NOMO-1 (cell line): Measurements from ENCODE around the gene FCHSD2.
A peak's percentile ranks its signal among the peaks of the same experiment; 100 is the strongest.
"Not testable (repeated sequence)": the region's sequence is repeated elsewhere in the genome, so short reads cannot be mapped to it uniquely, and the experiment has no call there.

Experiments
- DNase-seq, 2 experiments: peaks; one replicate each; lab custom pipeline; 2025; ENCODE audit not compliant: unreplicated experiment in 2 of 2; lab: John Stamatoyannopoulos, UW

FCHSD2 gene

DNA sequence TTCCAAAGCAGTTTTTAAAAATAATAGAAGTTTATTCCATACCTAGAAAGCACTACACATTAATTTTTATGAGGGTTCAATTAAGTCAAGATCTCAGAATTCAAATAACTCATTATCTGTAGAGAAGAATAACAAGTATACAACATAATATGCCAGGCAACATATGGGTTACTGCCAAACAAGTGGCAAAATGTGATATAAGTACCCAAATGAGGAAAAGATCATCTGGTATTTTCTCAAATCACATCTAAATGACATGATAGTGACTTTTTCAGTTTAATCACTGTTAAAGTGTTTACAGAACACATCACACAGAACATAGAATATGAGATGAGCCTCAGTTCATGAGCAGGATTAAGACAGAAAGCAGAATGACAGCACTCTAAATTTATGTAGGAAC lies 123.3 kb downstream of the FCHSD2 start:
- no peak for DNase-seq

GRCh38 chr11:73017024-73017751 lies 124.9 kb downstream of the FCHSD2 start:
- no peak for DNase-seq

- DNase-seq, result no peak
Observed at GRCh38 chr11:73013021-73013420, 129.1 kb downstream of the FCHSD2 start.

- DNase-seq, result no peak
Observed at GRCh38 chr11:73012121-73012863, 129.8 kb downstream of the FCHSD2 start.

DNA sequence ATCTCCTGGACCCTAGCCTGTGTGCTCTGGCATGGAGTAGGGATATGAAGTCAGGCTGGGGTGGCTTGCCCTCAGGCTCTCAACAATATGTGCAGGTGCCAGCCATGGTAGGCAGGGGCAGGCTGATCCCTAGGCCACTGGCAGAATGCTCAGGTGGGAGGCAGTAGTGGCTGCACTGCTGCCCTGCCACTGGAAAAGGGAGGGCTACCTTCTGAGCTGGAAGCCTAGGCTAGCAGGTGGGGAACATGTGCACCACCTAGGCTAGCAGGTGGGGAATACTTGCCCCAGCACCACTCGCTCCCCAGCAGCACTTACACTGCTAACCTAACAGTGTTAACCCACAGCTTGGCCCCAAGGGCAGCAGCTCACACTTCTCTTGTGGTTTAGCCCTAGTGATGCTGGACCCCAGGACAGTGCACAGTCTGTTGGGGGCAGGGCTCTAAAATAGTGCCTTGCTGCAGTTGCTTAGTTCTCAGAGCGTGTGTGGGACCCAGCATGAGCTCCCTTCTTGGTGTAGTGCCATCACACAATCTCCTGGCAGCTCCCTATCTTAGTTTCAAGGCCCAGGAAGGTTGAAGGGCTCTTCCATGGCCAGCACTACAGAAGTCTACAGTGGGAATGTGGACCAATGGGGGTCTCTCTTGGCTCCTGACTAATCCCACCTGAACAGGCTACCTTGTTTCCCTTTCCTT lies 130.8 kb downstream of the FCHSD2 start:
- no peak for DNase-seq

DNA sequence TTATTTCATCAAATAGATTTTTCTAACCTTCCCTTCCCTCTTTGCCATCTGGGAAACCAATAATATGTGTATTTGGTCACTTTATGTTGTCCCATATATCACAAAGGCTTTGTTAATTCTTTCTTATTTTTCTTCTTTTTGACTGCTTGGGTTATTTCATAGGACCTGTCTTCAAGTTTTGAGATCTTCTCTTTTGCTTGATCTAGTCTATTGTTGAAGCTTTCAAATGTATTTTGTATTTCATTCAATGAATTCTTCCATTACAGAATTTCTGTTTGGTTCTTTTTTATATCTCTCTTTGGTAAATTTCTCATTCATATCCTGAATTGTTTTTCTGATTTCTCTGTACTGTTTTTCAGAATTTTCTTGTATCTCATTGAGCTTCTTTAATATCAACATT lies 132.1 kb downstream of the FCHSD2 start:
- DNase-seq, result no peak

DNA sequence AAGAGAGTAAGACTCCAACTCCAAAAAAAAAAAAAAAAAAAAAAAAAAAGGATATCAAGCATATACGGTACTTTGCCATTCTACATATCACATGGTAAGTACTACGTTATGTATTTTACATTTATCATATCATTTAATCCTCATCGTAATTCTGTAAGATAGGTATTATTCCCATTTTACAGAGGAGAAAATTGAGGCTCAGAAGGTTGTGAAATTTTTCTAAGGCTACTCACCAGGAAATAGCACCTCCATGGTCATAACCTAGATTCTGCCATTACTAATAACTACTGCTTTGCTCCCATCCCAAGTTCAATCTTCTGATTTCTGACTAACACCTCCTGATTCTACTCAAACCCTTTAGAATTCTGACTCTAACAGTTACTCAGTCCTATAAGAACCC lies 138.0 kb downstream of the FCHSD2 start:
- DNase-seq, result no peak

DNA sequence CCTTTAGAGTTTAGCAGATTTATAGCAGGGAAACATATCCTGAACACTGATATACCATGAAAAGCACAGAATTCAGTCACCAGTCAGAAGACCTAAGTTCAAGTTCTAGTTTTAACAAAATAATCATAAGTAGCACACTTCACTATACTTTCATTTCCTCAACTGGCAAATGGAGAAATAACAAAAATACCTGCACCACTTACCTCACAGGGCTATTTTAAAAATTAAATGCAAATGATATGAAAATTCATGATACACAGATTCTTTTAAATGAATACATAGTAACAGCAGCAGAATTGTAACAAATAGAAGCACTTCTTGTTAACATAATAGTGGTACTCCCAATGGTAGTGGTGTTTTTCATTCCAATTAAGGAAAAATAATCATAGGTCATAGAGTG lies 139.0 kb downstream of the FCHSD2 start:
- no peak for DNase-seq

DNA sequence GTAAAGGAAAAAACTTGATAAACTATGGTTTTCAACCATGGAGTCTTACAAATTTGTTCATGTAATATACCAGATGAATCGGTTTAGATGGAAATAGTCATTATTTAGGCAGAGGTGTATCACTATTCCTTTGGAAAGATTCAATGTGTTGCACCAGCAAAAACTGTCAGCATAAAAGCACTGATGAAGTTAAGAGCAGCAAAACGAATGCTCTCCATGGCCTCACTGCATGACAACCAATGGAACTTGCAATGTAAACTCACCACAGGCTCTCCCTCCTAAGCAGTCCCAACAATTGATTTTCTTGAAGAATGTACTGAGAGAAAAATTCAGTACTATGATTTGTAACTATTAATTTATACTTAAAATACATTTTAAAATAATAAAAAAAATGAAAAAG lies 139.9 kb downstream of the FCHSD2 start:
- no peak for DNase-seq

- no peak for DNase-seq
Observed at GRCh38 chr11:73001615-73002014, 140.5 kb downstream of the FCHSD2 start.

- no peak for DNase-seq
Observed at GRCh38 chr11:72998676-72999075, 143.4 kb downstream of the FCHSD2 start.

DNA sequence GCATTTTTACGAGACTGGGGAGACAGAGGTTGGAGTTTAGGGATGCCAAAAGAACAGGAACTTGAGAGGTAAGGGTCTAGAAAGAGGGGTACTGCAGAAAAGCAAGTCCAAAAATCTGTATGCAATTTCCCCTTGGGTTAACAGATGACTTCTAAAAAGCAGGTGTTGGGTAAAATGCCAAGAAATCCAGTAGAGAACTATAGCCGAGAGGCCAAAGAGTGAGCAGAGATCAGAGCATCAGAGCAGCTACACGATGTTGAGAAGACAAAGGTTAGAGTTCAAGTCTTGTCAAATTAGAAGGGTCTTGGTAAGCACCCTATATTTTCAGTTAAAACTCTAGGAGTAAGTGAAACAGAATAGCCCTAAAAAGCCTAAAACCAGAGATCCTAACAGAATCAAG lies 145.2 kb downstream of the FCHSD2 start:
- no peak for DNase-seq

DNA sequence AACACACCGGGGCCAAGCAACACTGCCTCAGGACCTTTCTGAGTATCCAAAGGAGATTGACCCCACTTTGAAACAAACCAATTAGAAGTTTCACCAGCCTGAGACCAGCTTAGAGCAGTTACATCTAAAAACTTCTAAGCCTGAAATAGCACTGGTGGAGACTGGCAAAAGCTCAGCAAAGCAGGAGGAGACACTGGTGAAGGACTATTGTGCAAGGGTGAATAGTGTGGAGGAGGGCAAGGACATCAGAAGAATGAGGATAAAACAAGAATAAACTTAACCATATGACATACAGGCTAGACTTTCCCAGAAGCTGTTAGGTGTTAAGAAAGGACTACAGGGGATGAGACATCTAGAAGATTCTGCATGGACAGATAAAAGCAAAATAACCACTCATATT lies 152.4 kb downstream of the FCHSD2 start:
- no peak for DNase-seq

DNA sequence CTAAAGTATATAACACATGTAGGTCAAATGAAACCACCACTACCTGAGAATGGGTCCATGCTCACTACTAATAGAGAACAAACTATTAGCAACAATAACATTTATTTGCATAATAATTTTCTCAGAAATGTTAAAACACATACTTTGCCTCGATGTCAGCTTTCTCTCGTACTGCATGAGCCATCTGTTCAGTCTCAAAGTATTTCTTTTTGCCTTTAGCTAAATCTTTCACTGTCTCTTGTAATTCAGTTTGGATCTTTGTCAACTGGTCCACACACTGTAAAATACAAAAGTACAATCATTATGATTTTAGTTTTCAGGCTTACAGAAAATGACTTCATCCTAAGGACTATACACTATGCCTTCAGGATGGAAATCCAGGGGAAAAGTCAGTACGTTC lies 153.3 kb downstream of the FCHSD2 start:
- DNase-seq, result no peak

DNA sequence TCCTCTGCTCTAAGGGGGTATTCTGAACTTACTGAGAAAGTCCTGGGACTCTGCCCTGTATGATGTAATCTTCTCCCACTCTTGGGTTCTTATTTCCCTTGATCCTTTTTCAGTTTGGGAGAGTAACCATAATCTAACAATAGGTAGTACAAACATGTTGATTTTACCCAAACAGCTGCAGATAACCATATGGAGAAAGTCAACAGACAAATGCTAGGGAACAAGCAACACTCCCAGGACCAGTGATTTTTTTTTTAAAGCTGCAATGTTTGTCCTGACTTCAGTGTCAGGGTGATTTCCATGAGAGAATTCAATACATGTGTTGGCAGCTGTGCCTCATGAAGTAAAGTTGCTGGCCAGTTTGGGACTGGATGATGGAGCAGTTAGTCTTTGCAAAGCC lies 156.5 kb downstream of the FCHSD2 start:
- no peak for DNase-seq

DNA sequence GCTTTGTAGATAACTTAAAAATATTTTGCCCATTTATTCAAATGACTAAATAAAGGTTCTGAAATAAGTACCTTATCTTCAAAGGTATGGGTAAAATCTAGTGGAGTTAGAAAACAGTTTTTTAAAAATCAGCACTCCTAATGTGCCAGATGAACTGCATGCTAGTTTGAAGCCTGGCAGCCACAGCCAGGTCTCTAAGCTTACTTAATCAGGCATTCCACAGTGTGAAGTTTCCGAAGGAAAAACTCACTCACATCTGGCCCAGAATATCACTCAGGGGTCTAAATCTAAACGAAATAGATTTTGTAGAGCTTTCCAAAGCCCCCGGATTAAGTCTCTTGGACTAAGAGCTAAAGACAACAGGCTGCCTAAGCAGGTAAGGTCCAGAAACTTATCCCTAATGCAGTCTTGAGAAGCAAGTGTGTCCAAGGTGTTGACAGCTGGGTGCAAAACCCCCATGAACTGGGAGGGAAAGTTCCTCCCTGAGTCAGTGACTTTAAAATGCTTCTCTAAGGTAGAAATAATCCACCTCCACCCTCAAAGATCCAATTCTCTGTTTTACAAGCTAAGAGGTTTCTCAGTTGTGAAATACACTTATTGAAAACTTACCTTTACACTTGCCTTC lies 157.6 kb downstream of the FCHSD2 start:
- no peak for DNase-seq

DNA sequence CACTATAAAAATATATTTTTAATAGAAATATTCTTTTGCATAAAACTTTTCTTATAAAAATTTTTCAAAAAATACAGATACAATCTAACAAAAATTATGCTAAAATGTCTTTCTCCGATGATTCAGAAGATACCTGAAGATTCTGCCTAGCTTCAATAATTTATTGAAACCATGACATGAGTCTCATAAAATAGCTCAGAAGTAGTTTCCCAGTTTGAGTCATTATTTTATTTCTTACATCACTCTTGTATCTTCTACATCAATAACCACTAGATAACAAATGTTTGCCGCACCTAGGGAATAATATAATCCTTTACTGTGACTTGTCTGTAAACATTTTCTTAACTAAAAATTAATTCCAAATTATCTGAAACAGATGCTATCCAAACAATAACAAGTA lies 158.6 kb downstream of the FCHSD2 start:
- no peak for DNase-seq

- DNase-seq, result no peak
Observed at GRCh38 chr11:72981971-72982685, 160.0 kb downstream of the FCHSD2 start.

DNA sequence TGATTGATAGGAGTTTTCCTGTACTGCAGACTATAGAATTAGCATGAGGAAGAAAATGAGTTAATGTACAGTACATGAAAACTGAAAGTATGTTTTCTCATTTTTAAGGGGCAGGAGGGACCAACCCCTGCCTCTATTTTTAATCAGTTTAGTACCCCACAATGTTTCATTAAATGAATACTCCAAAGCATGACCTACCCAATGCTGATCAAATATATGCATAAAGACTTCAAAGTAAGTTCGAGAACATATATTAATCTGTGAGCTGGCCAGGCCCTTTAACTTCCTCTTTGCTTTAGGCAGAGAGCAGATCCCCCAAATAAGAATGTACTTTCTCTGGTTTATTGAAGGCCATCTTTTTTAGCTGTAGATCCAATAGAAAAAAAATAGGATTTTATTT lies 161.0 kb downstream of the FCHSD2 start:
- DNase-seq, result peak; percentile 22 to 53

- not testable (repeated sequence) for DNase-seq
Observed at GRCh38 chr11:72977782-72978181, 164.3 kb downstream of the FCHSD2 start.

GRCh38 chr11:72976522-72976892 lies 165.6 kb downstream of the FCHSD2 start:
- not testable (repeated sequence) for DNase-seq
